IPS-18c (cell line): ENCODE data around the gene GPR157.

Experiments
- H3K4me3 ChIP-seq: 2 replicates; pipeline ENCODE4 v1.7.0; 2013; ENCODE audit warnings: low read depth, mild to moderate bottlenecking, low read length, moderate library complexity; ENCODE audit not compliant: insufficient read depth
- H3K9me3 ChIP-seq: one replicate; pipeline ENCODE4 v1.6.1; 2013; ENCODE audit warnings: mild to moderate bottlenecking, low read length, moderate library complexity; ENCODE audit not compliant: control insufficient read depth, insufficient read depth

GPR157 gene

GRCh38 chr1:9080705-9081291 lies 48.1 kb downstream of the GPR157 start:
- Histone ChIP-seq H3K9me3 (no peaks in the 10 kb centered on the region), H3K4me3 (no peak overlapping the region)

DNA sequence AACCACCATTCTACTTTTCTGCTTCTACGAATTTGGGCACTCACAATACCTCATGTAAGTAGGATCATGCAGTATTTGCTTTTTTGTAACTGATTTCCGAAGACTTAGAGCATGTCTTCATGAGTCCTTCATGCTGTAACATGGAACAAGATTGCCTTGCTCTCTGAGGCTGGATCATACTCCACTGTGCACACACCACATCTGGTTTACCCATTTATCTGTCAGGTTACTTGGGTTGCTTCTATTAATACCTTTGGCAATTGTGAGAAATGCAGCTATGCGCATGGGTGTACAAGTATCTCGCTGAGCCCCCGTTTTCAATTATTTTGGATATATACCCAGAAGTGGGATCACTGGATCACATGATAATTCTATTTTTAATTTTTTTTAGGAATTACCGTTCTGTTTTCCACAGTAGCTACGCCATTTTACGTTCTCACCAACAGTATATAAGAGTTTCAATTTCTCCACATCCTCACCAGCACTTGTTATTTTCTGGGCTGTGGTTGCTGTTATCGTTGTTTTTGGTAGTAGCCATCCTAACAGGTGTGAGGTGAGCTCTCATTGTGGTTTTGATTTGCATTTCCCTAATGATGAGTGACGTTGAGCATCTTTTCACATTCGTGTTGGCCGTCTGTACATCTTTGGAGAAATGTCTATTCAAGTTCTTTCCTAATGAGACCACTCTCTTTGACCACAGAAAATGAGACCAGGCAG lies 48.8 kb downstream of the GPR157 start:
- Histone ChIP-seq H3K4me3 (no peak overlapping the region), H3K9me3 (no peaks in the 10 kb centered on the region)

GRCh38 chr1:9078752-9079500 lies 50.0 kb downstream of the GPR157 start:
- Histone ChIP-seq H3K9me3 (no peaks in the 10 kb centered on the region), H3K4me3 (no peak overlapping the region)

GRCh38 chr1:9078015-9078751 lies 50.7 kb downstream of the GPR157 start:
- Histone ChIP-seq H3K9me3 (no peaks in the 10 kb centered on the region), H3K4me3 (no peak overlapping the region)

DNA sequence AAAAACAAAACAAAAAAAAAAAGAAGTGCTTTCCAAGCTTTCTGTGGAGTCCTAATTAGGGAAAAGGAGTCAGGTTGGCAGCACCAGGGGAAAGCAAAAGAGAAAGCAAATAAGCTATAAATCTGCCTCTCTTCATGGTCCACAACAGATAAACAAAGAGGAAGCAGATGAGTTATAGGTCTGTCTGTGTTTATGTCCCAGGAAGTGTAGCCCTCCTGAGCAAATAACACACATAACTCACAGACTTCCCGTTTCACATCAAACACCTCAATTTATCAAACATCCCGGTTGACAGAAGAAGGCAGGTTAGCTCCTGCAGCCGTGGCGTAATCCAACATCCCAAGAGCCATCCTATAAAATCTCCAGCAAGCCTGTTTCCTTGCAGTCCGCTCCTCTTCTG lies 53.9 kb downstream of the GPR157 start:
- no peaks in the 10 kb centered on the region for H3K9me3 ChIP-seq
- no peak overlapping the region for H3K4me3 ChIP-seq

GRCh38 chr1:9073143-9073542 lies 55.8 kb downstream of the GPR157 start:
- Histone ChIP-seq H3K4me3 (no peak overlapping the region), H3K9me3 (no peaks in the 10 kb centered on the region)

DNA sequence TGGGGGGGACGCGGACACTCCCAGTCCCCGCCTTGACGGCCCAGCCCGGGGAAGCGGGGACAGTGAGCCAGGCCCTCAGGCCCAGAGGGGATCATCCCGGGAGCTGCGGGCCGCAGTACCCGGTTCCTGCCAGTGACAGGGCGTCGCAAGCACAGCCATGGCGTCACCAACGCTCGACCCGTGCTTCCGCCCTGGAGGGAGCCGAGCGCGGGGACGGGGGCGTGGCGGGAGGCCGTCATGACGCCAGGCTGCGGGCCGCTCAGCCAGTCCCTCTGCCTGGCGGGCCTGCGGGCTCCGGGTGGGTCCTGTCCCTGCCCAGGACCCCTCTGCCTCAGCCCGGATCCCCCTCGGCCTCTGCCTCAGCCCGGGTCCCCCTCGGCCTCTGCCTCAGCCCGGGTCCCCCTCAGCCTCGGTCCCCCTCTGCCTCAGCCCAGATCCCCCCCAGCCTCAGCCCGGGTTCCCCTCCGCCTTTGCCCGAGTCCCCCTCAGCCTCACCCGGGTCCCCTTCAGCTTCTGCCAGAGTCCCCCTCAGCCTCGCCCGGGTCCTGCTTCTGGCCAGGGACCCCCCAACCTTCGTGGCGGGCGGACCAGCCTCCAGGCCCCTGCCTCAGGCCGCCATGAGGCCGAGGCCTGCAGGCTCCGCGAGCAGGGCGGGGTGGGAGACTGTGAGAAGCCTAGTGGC lies 57.2 kb downstream of the GPR157 start:
- Histone ChIP-seq H3K9me3 (no peaks in the 10 kb centered on the region), H3K4me3 (no peak overlapping the region)

GRCh38 chr1:9070486-9070885 lies 58.4 kb downstream of the GPR157 start:
- H3K4me3 ChIP-seq, result no peak overlapping the region
- no peaks in the 10 kb centered on the region for H3K9me3 ChIP-seq

DNA sequence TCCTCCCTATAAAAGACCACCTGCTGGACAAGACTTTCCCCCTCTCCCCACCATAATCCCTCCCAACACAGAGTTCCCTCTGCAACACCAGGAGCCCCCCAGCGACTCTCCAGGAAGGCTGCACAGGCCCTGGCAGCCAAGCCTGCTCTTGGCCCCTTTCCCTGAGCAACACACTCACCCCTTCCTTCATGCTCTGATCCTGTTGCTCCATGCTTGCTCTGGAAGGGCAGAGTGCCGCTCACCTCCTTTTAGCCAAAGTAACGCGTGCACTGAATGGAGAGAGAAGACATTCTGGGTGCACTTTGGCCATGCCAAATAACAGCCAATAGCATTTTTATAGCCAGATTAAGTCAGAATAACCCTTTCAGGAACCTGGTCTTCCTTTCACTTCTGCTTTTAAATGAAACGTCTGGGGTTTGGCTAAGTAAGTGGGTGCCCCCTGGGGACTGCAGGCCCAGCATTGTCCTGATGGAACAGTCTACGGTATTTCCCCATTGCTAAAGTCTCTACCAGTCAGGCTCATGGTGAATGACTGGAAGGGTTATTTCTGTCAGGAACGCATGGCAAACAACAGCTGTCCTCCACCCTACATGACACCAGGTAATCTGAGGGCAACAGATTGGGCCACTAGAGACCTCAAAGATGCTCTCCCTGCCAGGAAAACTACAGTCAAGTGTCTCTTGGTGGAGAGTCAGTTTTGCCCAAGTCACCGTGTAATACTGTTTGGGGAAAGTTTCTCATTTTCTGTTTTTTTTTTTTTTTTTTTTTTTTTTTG lies 59.4 kb downstream of the GPR157 start, which contains the start of gene SLC2A5:
TSS of gene SLC2A5 (minus strand) at position 310 of the 775 bp plus-strand sequence. CDS start at position 211, 99 bp downstream.
- no peak within 1 kb of the TSS for H3K4me3 ChIP-seq
- no peaks in the 10 kb centered on the region for H3K9me3 ChIP-seq

GRCh38 chr1:9068981-9069325 lies 59.9 kb downstream of the GPR157 start:
- no peaks in the 10 kb centered on the region for H3K9me3 ChIP-seq
- H3K4me3 ChIP-seq, result no peak overlapping the region

DNA sequence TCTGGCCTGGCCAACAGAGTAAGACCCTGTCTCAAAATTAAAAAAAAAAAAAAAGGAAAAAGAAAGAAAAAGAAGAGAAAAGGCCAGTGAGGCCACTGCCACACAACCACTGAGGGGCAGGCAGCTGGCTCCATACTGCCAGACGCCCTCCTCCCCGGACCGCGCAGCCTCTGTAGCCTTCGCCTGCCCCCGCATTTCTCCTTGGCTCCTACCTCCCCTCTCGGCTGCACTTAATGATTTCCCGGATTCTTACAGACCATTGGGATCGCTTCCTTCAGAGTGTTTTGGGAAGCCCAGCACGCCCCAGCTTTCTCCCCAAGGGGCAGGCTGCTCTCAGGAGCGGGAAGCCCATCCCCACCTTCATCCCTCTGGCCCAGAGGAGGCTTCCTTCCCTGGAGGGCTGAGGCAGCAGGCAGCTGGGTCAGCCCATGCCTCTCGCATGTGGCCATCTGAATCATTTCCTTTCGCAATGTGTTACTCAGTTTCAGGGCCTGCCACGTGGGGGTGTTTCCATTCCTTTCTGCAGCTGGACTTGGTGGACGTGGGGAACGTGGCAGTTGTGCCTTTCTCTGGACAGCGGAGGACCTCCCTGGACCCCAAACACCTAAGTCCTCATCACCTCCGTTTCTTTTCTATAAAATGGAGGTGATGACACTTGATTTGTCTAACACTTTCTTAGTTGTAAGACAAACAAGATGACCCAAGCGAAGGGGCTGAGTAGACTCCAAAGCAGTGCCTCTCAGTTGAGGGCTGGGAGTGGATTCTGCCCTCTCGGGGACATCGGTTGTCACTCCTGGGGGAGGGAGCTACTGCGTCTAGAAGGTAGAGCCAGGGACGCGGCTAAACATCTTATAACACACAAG lies 61.7 kb downstream of the GPR157 start:
- H3K4me3 ChIP-seq, result no peak overlapping the region
- no peaks in the 10 kb centered on the region for H3K9me3 ChIP-seq

DNA sequence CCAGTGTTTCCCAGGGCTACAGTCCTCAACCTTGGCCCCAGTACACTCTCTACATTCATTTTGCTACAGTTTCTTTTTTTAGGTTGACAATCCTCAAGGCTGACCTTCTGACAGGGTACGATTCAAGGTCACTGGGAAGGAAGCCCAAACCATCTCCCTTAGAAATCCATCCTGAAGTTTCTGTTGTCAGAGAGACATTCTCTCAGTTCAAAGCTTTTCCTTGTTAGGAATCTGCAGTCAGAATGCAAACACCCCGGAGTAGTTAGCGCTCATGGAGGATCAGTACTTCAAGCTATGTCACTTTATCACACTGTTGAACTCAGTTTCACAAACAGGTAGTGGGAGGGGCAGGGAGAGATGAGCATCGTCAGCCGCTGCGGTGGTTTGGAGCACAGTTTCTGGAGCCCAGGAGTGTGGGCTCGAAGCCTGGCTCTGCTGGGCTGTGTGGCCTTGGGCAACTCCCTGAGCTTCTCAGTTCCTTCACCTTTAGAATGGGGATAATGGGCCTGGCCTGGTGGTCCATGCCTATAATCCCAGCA lies 63.6 kb downstream of the GPR157 start:
- Histone ChIP-seq H3K4me3 (no peak overlapping the region), H3K9me3 (no peaks in the 10 kb centered on the region)

- Histone ChIP-seq H3K9me3 (no peaks in the 10 kb centered on the region), H3K4me3 (no peak overlapping the region)
These were observed 66.1 kb downstream of the GPR157 start for GRCh38 chr1:9062846-9063245.

- Histone ChIP-seq H3K9me3 (no peaks in the 10 kb centered on the region), H3K4me3 (no peak overlapping the region)
These were observed 66.9 kb downstream of the GPR157 start for GRCh38 chr1:9062021-9062471.

DNA sequence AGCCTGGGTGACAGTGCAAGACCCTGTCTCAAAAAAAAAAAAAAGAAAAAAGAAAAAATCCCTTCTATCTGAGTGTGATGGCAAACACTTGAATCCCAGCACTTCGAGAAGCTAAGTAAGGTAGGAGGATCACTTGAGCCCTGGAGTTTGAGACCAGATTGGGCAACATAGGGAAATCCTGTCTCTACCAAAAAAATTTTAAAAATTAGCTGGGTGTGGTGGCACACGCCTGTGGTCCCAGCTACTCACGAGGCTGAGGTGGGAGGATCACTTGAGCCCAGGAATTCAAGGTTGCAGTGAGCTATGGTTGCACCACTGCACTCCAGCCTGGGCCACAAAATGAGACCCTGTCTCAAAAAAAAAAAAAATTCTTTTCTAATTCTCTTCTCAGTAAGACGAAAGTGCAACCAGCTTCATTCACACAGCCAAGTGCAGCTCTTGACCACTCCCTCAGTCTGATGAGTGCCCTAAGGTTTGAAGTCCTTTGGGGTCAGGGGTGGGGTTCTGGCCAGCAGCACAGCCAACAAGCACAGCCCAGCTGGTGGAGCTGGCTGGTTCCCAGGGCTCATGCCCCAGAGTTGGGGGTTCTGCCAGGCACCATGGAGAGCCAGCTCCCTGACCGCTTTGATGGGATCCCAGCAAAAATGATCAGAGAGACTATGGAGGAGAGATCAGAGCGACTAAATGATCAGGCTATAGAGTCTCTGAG lies 67.5 kb downstream of the GPR157 start:
- Histone ChIP-seq H3K4me3 (no peak overlapping the region), H3K9me3 (no peaks in the 10 kb centered on the region)
